K562 (cell line): Measurements from ENCODE around the gene EPM2A. TPM values are rescaled to one million over a fixed set of nuclear protein-coding genes. Genes with fewer than 3 reads are reported as not detected.

Experiments used
- JUND ChIP-seq, 2 experiments: IDR thresholded peaks; 2 replicates in 1 of 2; 3 replicates in 1 of 2; pipeline ENCODE4 v1.6.1; 2011; ENCODE audit warnings: borderline replicate concordance in 2 of 2, low read depth in 2 of 2, low read length in 2 of 2, improper control_type of control experiment in 1 of 2, missing biosample characterization in 1 of 2, missing genetic modification characterization in 1 of 2, missing genetic modification reagents in 1 of 2
- NCOA1 ChIP-seq: fragments of 450-650 bp; IDR thresholded peaks from 2 replicates; pipeline ENCODE4 v1.6.1; 2016; ENCODE audit warnings: low read depth
- NFATC3 ChIP-seq: fragments of 450-650 bp; IDR thresholded peaks from 2 replicates; pipeline ENCODE4 v1.6.1; 2017; ENCODE audit warnings: mild to moderate bottlenecking
- NR1H2 ChIP-seq: sonication (generic); formaldehyde crosslinking; IDR thresholded peaks from 2 replicates; pipeline ENCODE4 v1.4.0; 2020; ENCODE audit warnings: mild to moderate bottlenecking, missing genetic modification reagents
- RFX7 ChIP-seq: fragments of 250-450 bp; sonication (Bioruptor Pico); IDR thresholded peaks from 2 replicates; pipeline ENCODE4 v1.5.1; 2021; ENCODE audit warnings: mild to moderate bottlenecking
- SNIP1 ChIP-seq: fragments of 450-650 bp; IDR thresholded peaks from 2 replicates; pipeline ENCODE4 v1.7.1; 2017; ENCODE audit warnings: low read depth, mild to moderate bottlenecking
- STAT5B ChIP-seq: fragments of 250-450 bp; sonication (Bioruptor Pico); IDR thresholded peaks from 2 replicates; pipeline ENCODE4 v1.8.0; 2021; ENCODE audit warnings: mild to moderate bottlenecking, inconsistent platforms
- ZNF197 ChIP-seq: fragments of 200-800 bp; sonication (Bioruptor generic); IDR thresholded peaks from 2 replicates; pipeline ENCODE4 v1.6.1; 2016; ENCODE audit warnings: low read depth, missing genetic modification characterization, missing compliant biosample characterization
- ZNF311 ChIP-seq: fragments of 250-450 bp; sonication (Bioruptor Pico); IDR thresholded peaks from 2 replicates; pipeline ENCODE4 v1.4.0; 2020; ENCODE audit warnings: mild to moderate bottlenecking, moderate library complexity
- polyA plus RNA-seq, 8 experiments: library from polyadenylated mRNA; depleted of rRNA in 4 of 8; stranded (reverse) in 5 of 8; unstranded in 3 of 8; fragments of >200 nt; fragmentation: Nextera tagmentation in 2 of 8; fragmentation: Illumina TruSeq in 1 of 8; extraction: Ambion mirVana in 2 of 8; extraction: Trizol in 1 of 8; gene quantifications; 2 replicates each; pipeline versions ENCODE4 v1.2.1 to v1.2.3, GENCODE V29; 2011 to 2014; ENCODE audit warnings: inconsistent platforms in 1 of 8, missing spikeins in 1 of 8
- total RNA-seq, 7 experiments: library from RNA; depleted of rRNA in 6 of 7; stranded (reverse); fragments of >200 nt in 6 of 7; fragmentation: Illumina TruSeq in 2 of 7; extraction: Trizol in 2 of 7; gene quantifications; 2 replicates each; pipeline versions ENCODE4 v1.2.1 to v1.2.3, GENCODE V29; 2011 to 2021; ENCODE audit warnings: low replicate concordance in 1 of 7
- TF ChIP-seq, protein P1 (sequence below): sonication (generic); formaldehyde crosslinking; IDR thresholded peaks from 2 replicates; pipeline ENCODE4 v1.8.0; 2022; ENCODE audit warnings: mild to moderate bottlenecking, missing genetic modification reagents
- TF ChIP-seq, protein P2 (sequence below): conservative IDR thresholded peaks from 2 replicates; pipeline ENCODE4 v1.6.1; 2011; ENCODE audit warnings: low read depth, mild to moderate bottlenecking, low read length; ENCODE audit not compliant: control insufficient read depth

Gene EPM2A
- total and polyA plus RNA-seq, 9 of the 15 experiments (the other 6 are each of a cell fraction or from before 2014, with no cell fraction given), result 0.35 to 5.3 (median 2.5) TPM

- TF ChIP-seq NR1H2 (CRISPR knock-in tag) (no peak), ZNF311 (CRISPR knock-in tag) (no peak), RFX7 (no peak), SNIP1 (no peak), STAT5B (CRISPR knock-in tag) (no peak), NCOA1 (no peak), NFATC3 (no peak), JUND (IDR thresholded peaks at IDR 0.05; ENCODE audit: borderline replicate concordance, low read depth, low read length) (no peak), JUND (tag; IDR thresholded peaks at IDR 0.05; ENCODE audit: borderline replicate concordance, low read depth, low read length) (no peak), ZNF197 (no peak)
- TF ChIP-seq, protein P1, sequence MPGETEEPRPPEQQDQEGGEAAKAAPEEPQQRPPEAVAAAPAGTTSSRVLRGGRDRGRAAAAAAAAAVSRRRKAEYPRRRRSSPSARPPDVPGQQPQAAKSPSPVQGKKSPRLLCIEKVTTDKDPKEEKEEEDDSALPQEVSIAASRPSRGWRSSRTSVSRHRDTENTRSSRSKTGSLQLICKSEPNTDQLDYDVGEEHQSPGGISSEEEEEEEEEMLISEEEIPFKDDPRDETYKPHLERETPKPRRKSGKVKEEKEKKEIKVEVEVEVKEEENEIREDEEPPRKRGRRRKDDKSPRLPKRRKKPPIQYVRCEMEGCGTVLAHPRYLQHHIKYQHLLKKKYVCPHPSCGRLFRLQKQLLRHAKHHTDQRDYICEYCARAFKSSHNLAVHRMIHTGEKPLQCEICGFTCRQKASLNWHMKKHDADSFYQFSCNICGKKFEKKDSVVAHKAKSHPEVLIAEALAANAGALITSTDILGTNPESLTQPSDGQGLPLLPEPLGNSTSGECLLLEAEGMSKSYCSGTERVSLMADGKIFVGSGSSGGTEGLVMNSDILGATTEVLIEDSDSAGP (CRISPR knock-in tag), result no peak
- TF ChIP-seq, protein P2, sequence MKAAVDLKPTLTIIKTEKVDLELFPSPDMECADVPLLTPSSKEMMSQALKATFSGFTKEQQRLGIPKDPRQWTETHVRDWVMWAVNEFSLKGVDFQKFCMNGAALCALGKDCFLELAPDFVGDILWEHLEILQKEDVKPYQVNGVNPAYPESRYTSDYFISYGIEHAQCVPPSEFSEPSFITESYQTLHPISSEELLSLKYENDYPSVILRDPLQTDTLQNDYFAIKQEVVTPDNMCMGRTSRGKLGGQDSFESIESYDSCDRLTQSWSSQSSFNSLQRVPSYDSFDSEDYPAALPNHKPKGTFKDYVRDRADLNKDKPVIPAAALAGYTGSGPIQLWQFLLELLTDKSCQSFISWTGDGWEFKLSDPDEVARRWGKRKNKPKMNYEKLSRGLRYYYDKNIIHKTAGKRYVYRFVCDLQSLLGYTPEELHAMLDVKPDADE, result no peak
- TF ChIP-seq, all 486 proteins: peak for 0
Observed at GRCh38 chr6:145668844-145669243, 66.5 kb downstream of the EPM2A start (continued).
